Panc1 (cell line): ENCODE measurements around the gene FOSL2. TPM values are rescaled to one million over a fixed set of nuclear protein-coding genes. Genes with fewer than 3 reads are reported as not detected.

Experiments
- ATAC-seq: fragments of 200-7000 bp; cut with Tn5 transposase; 2 replicates; pipeline ENCODE4 v1.9.1; 2020; ENCODE audit warnings: mild to moderate bottlenecking, moderate library complexity
- BruUV-seq: library from RNA; stranded (reverse); fragments of 400-500 nt; replicated peaks from 2 replicates; lab custom pipeline; 2021; lab: Mats Ljungman, UMichigan
- CTCF ChIA-PET: fragments of 300-600 bp; sonication (Branson Sonifier 250); formaldehyde crosslinking; loops from one replicate; lab custom pipeline; 2022; ENCODE audit warnings: antibody characterized with exemption; lab: Charles Lee
- POLR2A ChIA-PET: fragments of 300-600 bp; sonication (Branson Sonifier 250); formaldehyde crosslinking; loops from one replicate; lab custom pipeline; 2022; ENCODE audit warnings: antibody characterized with exemption; lab: Charles Lee
- DNase-seq: peaks from one replicate; pipeline ENCODE4 v3.0.0-alpha.2; 2010; ENCODE audit warnings: low read depth, low spot score
- H3K27ac ChIP-seq: 2 replicates; pipeline ENCODE4 v1.5.1; 2011; ENCODE audit warnings: mild to moderate bottlenecking, low read length, inconsistent platforms
- H3K27me3 ChIP-seq: fragments of 200-500 bp; sonication (Bioruptor generic); 2 replicates; pipeline ENCODE4 v1.6.0; 2014; ENCODE audit warnings: low read length, inconsistent platforms; ENCODE audit not compliant: control insufficient read depth, insufficient read depth
- H3K36me3 ChIP-seq: fragments of 200-500 bp; sonication (Bioruptor generic); 2 replicates; pipeline ENCODE4 v1.5.1; 2014; ENCODE audit warnings: inconsistent platforms, mild to moderate bottlenecking, low read length, moderate library complexity; ENCODE audit not compliant: control insufficient read depth, insufficient read depth
- H3K4me1 ChIP-seq: 2 replicates; pipeline ENCODE4 v1.5.1; 2011; ENCODE audit warnings: inconsistent platforms, mild to moderate bottlenecking, low read length, moderate library complexity; ENCODE audit not compliant: control insufficient read depth, insufficient read depth
- H3K4me3 ChIP-seq, 2 experiments: 2 replicates each; pipeline ENCODE4 v1.5.1; 2011 to 2012; ENCODE audit warnings: low read depth in 2 of 2, low read length in 2 of 2, mild to moderate bottlenecking in 2 of 2, inconsistent platforms in 1 of 2, moderate library complexity in 1 of 2
- H3K9me3 ChIP-seq: fragments of 200-500 bp; sonication (Bioruptor generic); 2 replicates; pipeline ENCODE4 v1.5.1; 2014; ENCODE audit warnings: low read depth, mild to moderate bottlenecking, inconsistent platforms, low read length, moderate library complexity; ENCODE audit not compliant: control insufficient read depth, insufficient read depth
- CTCF ChIP-seq: fragments of 450-650 bp; IDR thresholded peaks from 2 replicates; pipeline ENCODE4 v1.5.1; 2017; ENCODE audit warnings: mild to moderate bottlenecking
- POLR2AphosphoS5 ChIP-seq: IDR thresholded peaks from 2 replicates; pipeline ENCODE4 v1.6.1; 2012; ENCODE audit warnings: mild to moderate bottlenecking, low read depth, low read length, moderate library complexity
- REST ChIP-seq, 2 experiments: IDR thresholded peaks; 2 replicates each; pipeline ENCODE4 v1.6.1; 2011 to 2012; ENCODE audit warnings: low read depth in 2 of 2, control low read depth in 1 of 2, low read length in 1 of 2, mild to moderate bottlenecking in 1 of 2, moderate library complexity in 1 of 2; ENCODE audit not compliant: insufficient read depth in 1 of 2
- SIN3A ChIP-seq: IDR thresholded peaks from 2 replicates; pipeline ENCODE4 v1.6.1; 2012; ENCODE audit warnings: low read depth, mild to moderate bottlenecking, low read length, moderate library complexity, borderline replicate concordance; ENCODE audit not compliant: insufficient read depth
- TCF7L2 ChIP-seq: IDR thresholded peaks from 2 replicates; pipeline ENCODE4 v1.6.1; 2011; ENCODE audit warnings: mild to moderate bottlenecking, low read depth, low read length, inconsistent platforms
- in situ Hi-C: cut with HindIII; loops from 2 replicates; pipeline ENCODE4 v1.10.0; 2016; ENCODE audit warnings: low sequenced_read_pairs, low pct_unique_long_range_greater_than_20kb
- intact Hi-C: fragments of 100-400 bp; cut with micrococcal nuclease; formaldehyde crosslinking; loops from one replicate; pipeline ENCODE4 v1.10.0; 2022; ENCODE audit not compliant: unreplicated experiment
- total RNA-seq: library from RNA; stranded (reverse); gene quantifications from one replicate; pipeline ENCODE4 v1.2.1, GENCODE V29; 2021; ENCODE audit not compliant: unreplicated experiment

FOSL2 gene
- total RNA-seq, 1 experiment from 2014 or later: 29.0 TPM

- peaks cover 16% of the 10 kb centered on the region for H3K4me1 ChIP-seq
- TF ChIP-seq REST (IDR thresholded peaks at IDR 0.05; ENCODE audit: insufficient read depth in 1 of 2, low read depth in 2 of 2, low read length in 1 of 2) (no peak), POLR2AphosphoS5 (no peak), TCF7L2 (no peak), CTCF (no peak), SIN3A (no peak)
- H3K4me3 ChIP-seq: no peak overlapping the region
- H3K36me3 ChIP-seq: no peaks in the 10 kb centered on the region; the same call in none of the 2 replicates
- no TSS peak for BruUV-seq
- H3K27me3 ChIP-seq: no peaks in the 10 kb centered on the region
- intact Hi-C loops (no loop called here), in situ Hi-C loops (no loop called here)
- ChIA-PET POLR2A (no interaction called here), CTCF (no interaction called here)
- no peaks in the 10 kb centered on the region for H3K9me3 ChIP-seq
- DNase-seq: no peak
- no peak for ATAC-seq
- H3K27ac ChIP-seq: no peak overlapping the region
These were observed 10.8 kb downstream of the FOSL2 start for GRCh38 chr2:28403370-28403956.

GRCh38 chr2:28404086-28404485, 11.4 kb downstream of the FOSL2 start:
- POLR2A ChIA-PET: no interaction called here
- Histone ChIP-seq H3K4me1 (peaks cover 11% of the 10 kb centered on the region), H3K27me3 (no peaks in the 10 kb centered on the region), H3K27ac (no peak overlapping the region), H3K36me3 (no peaks in the 10 kb centered on the region; the same call in none of the 2 replicates), H3K4me3 (no peak overlapping the region), H3K9me3 (no peaks in the 10 kb centered on the region)
- BruUV-seq: no TSS peak
- ATAC-seq: no peak
- DNase-seq: no peak
- no peak for TF ChIP-seq SIN3A
- no peak for TF ChIP-seq CTCF
- TF ChIP-seq TCF7L2: no peak
- TF ChIP-seq POLR2AphosphoS5: no peak
- TF ChIP-seq REST (IDR thresholded peaks at IDR 0.05; ENCODE audit: insufficient read depth in 1 of 2, low read depth in 2 of 2, low read length in 1 of 2): no peak
- in situ Hi-C loops: no loop called here
- intact Hi-C loops: no loop called here
- CTCF ChIA-PET: no interaction called here
